DND-41 (cell line): ENCODE measurements around the gene TMEM269.

Experiments
- EZH2 ChIP-seq: IDR thresholded peaks from 3 replicates; pipeline ENCODE4 v1.6.1; 2012; ENCODE audit warnings: borderline replicate concordance, low read depth, mild to moderate bottlenecking, moderate library complexity, low read length, inconsistent platforms; ENCODE audit not compliant: severe bottlenecking
- TF ChIP-seq, protein P1 (sequence below): IDR thresholded peaks from 2 replicates; pipeline ENCODE4 v1.5.1; 2012; ENCODE audit warnings: borderline replicate concordance, low read length, moderate library complexity, mild to moderate bottlenecking; ENCODE audit not compliant: poor library complexity, severe bottlenecking; ENCODE audit errors: extremely low read depth

DNA sequence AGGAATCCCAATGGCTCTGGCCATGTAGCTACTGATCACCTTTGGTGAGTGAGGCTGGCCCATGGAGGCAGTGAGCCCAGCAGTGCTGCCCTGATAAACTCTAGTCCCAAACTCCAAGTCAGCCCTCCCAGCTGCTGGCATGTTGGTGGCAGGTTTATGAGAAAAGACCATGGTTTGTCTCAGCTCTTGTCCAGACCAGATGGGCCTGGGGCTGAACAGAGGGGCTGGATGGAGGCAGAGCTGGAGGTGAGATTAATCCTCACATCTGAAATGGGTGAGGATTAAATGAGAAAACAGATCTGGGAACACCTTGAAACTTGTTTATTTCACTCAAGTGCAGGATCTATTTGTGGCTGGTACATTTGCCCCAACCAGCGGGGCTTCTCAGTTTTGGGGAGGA, 3.2 kb downstream of the TMEM269 start:
- TF ChIP-seq, protein P1, sequence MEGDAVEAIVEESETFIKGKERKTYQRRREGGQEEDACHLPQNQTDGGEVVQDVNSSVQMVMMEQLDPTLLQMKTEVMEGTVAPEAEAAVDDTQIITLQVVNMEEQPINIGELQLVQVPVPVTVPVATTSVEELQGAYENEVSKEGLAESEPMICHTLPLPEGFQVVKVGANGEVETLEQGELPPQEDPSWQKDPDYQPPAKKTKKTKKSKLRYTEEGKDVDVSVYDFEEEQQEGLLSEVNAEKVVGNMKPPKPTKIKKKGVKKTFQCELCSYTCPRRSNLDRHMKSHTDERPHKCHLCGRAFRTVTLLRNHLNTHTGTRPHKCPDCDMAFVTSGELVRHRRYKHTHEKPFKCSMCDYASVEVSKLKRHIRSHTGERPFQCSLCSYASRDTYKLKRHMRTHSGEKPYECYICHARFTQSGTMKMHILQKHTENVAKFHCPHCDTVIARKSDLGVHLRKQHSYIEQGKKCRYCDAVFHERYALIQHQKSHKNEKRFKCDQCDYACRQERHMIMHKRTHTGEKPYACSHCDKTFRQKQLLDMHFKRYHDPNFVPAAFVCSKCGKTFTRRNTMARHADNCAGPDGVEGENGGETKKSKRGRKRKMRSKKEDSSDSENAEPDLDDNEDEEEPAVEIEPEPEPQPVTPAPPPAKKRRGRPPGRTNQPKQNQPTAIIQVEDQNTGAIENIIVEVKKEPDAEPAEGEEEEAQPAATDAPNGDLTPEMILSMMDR, result no peak
- no peak for TF ChIP-seq EZH2
